GM12801 (cell line): ENCODE data around the gene USE1.
A peak's percentile ranks its signal among the peaks of the same experiment; 100 is the strongest.

Experiments used
- TF ChIP-seq, protein P1 (sequence below): IDR thresholded peaks from one replicate; pipeline ENCODE4 v1.5.1; 2011; ENCODE audit warnings: control low read depth; ENCODE audit not compliant: insufficient read length; ENCODE audit errors: extremely low read depth

Gene USE1

GRCh38 chr19:17259118-17259780 is 44.1 kb downstream of the USE1 start:
- TF ChIP-seq, protein P1, sequence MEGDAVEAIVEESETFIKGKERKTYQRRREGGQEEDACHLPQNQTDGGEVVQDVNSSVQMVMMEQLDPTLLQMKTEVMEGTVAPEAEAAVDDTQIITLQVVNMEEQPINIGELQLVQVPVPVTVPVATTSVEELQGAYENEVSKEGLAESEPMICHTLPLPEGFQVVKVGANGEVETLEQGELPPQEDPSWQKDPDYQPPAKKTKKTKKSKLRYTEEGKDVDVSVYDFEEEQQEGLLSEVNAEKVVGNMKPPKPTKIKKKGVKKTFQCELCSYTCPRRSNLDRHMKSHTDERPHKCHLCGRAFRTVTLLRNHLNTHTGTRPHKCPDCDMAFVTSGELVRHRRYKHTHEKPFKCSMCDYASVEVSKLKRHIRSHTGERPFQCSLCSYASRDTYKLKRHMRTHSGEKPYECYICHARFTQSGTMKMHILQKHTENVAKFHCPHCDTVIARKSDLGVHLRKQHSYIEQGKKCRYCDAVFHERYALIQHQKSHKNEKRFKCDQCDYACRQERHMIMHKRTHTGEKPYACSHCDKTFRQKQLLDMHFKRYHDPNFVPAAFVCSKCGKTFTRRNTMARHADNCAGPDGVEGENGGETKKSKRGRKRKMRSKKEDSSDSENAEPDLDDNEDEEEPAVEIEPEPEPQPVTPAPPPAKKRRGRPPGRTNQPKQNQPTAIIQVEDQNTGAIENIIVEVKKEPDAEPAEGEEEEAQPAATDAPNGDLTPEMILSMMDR: no peak

DNA sequence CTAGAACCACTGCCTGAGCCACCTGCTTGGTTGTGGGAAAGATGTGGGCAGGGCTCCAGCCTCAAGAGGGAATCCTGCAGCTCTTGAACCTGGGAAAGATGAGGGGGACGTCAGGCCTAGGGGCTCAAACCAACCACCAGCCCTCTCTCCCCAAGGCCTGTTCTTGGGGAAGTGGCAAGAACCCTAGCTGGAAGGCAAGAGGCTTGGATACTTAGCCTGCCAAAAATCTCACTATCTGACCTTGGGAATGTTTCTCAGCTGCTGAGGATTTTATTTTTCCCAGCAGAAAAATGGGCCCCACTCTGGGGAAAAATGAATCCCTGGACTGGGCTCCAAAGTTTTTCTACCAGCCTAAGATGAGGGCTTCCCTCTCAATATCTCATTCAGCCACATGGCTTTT is 44.8 kb downstream of the USE1 start:
- TF ChIP-seq, protein P1: no peak

- TF ChIP-seq, protein P1: peak; percentile 93
Observed at GRCh38 chr19:17260842-17261325, 45.7 kb downstream of the USE1 start.

DNA sequence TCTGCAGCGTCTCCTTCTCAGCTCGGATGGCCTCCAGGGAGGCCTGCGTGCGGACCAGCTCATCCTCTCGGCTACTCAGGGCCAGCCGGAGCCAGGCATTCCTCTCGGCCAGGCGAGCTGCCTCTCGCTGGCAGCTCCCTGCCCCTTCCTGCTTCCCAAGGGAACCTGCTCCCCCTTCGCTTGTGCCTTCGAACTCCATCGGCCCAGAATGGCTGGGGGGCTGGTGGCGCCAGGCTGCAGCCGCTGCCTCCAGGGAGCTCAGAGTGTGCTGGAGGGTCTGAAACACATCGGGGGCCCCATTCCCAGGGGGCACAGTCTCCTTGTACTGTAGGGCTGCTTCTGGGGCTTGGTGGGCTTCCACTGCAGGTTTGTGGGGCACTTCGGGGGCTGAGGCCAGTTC is 47.4 kb downstream of the USE1 start:
- TF ChIP-seq, protein P1: no peak

GRCh38 chr19:17263712-17264640 is 48.8 kb downstream of the USE1 start:
- TF ChIP-seq, protein P1: no peak

GRCh38 chr19:17264641-17264979 is 49.5 kb downstream of the USE1 start, which contains the start of gene USHBP1:
TSS of gene USHBP1 (minus strand) at chr19:17264745. CDS start at chr19:17264299, 446 bp downstream.
- TF ChIP-seq, protein P1: no peak

GRCh38 chr19:17266026-17266425 is 50.9 kb downstream of the USE1 start:
- TF ChIP-seq, protein P1: no peak
